HepG2 (cell line): ENCODE results near the gene SLC25A17. TPM values are rescaled to one million over a fixed set of nuclear protein-coding genes. Genes with fewer than 3 reads are reported as not detected.

Experiments
- AGO2 ChIP-seq: fragments of 200-400 bp; formaldehyde crosslinking; optimal IDR thresholded peaks from 2 replicates; pipeline ENCODE3; 2017; ENCODE audit warnings: mild to moderate bottlenecking, low read depth, low read length, moderate library complexity
- AKAP8 ChIP-seq: sonication (generic); formaldehyde crosslinking; IDR thresholded peaks from 2 replicates; pipeline ENCODE4 v1.5.1; 2020; ENCODE audit warnings: mild to moderate bottlenecking, missing genetic modification reagents
- CENPX ChIP-seq: sonication (generic); formaldehyde crosslinking; IDR thresholded peaks from 2 replicates; pipeline ENCODE4 v1.9.0; 2021; ENCODE audit warnings: mild to moderate bottlenecking, missing genetic modification reagents, moderate library complexity
- KDM5A ChIP-seq: fragments of 200-600 bp; sonication (generic); IDR thresholded peaks from 2 replicates; pipeline ENCODE4 v1.7.0; 2018; ENCODE audit warnings: antibody characterized with exemption, mild to moderate bottlenecking, low read length, borderline replicate concordance
- MAFK ChIP-seq, 2 experiments: IDR thresholded peaks in 1 of 2; conservative IDR thresholded peaks in 1 of 2; 2 replicates each; pipeline ENCODE4 v1.6.1; 2011; ENCODE audit warnings: improper control_type of control experiment in 2 of 2, low read length in 2 of 2
- PCBP2 ChIP-seq: fragments of 200-400 bp; formaldehyde crosslinking; optimal IDR thresholded peaks from 2 replicates; pipeline ENCODE3; 2018; ENCODE audit warnings: low read length, low read depth; ENCODE audit not compliant: poor library complexity, severe bottlenecking
- RAD51 ChIP-seq: fragments of 450-650 bp; IDR thresholded peaks from 2 replicates; pipeline ENCODE4 v1.6.1; 2016; ENCODE audit warnings: borderline replicate concordance
- RBAK ChIP-seq: sonication (generic); formaldehyde crosslinking; IDR thresholded peaks from 2 replicates; pipeline ENCODE4 v1.5.1; 2020; ENCODE audit warnings: mild to moderate bottlenecking, missing genetic modification reagents
- RFX1 ChIP-seq: fragments of 450-650 bp; IDR thresholded peaks from 2 replicates; pipeline ENCODE4 v1.6.1; 2017
- SATB2 ChIP-seq: sonication (generic); formaldehyde crosslinking; IDR thresholded peaks from 2 replicates; pipeline ENCODE4 v1.5.0; 2020; ENCODE audit warnings: missing genetic modification reagents
- SETDB1 ChIP-seq: sonication (generic); formaldehyde crosslinking; IDR thresholded peaks from 2 replicates; pipeline ENCODE4 v1.5.1; 2020; ENCODE audit warnings: missing genetic modification reagents, mild to moderate bottlenecking, borderline replicate concordance
- U2AF2 ChIP-seq: fragments of 200-400 bp; formaldehyde crosslinking; IDR thresholded peaks from 2 replicates; pipeline ENCODE4 v1.6.1; 2017; ENCODE audit warnings: low read depth, mild to moderate bottlenecking, low read length
- ZFP37 ChIP-seq: sonication (generic); formaldehyde crosslinking; IDR thresholded peaks from 2 replicates; pipeline ENCODE4 v1.4.0; 2020; ENCODE audit warnings: missing genetic modification reagents, borderline replicate concordance
- ZMYM3 ChIP-seq: sonication (generic); formaldehyde crosslinking; IDR thresholded peaks from 2 replicates; pipeline ENCODE4 v1.5.1; 2020; ENCODE audit warnings: mild to moderate bottlenecking, missing genetic modification reagents
- ZNF335 ChIP-seq: sonication (generic); formaldehyde crosslinking; IDR thresholded peaks from 2 replicates; pipeline ENCODE4 v1.4.0; 2020; ENCODE audit warnings: missing genetic modification reagents
- ZNF354B ChIP-seq: sonication (generic); formaldehyde crosslinking; IDR thresholded peaks from 2 replicates; pipeline ENCODE4 v1.8.0; 2022; ENCODE audit warnings: mild to moderate bottlenecking, missing genetic modification reagents
- ZNF773 ChIP-seq: sonication (generic); formaldehyde crosslinking; IDR thresholded peaks from 2 replicates; pipeline ENCODE4 v1.4.0; 2020; ENCODE audit warnings: missing genetic modification reagents, borderline replicate concordance
- ZSCAN25 ChIP-seq: sonication (generic); formaldehyde crosslinking; IDR thresholded peaks from 2 replicates; pipeline ENCODE4 v1.8.0; 2022; ENCODE audit warnings: mild to moderate bottlenecking, missing genetic modification reagents
- polyA plus RNA-seq, 8 experiments: library from polyadenylated mRNA; depleted of rRNA in 3 of 8; stranded (reverse) in 7 of 8; unstranded in 1 of 8; fragments of >200 nt; fragmentation: Illumina TruSeq in 4 of 8; extraction: Trizol in 4 of 8; gene quantifications; 2 replicates each; pipeline versions ENCODE4 v1.2.1 to v1.2.3, GENCODE V29; 2011 to 2016; ENCODE audit warnings: low read depth in 4 of 8, missing spikeins in 1 of 8, mixed read lengths in 1 of 8; ENCODE audit not compliant: insufficient read depth in 1 of 8
- total RNA-seq, 5 experiments: library from RNA; depleted of rRNA; stranded (reverse); fragments of >200 nt; fragmentation: Illumina TruSeq; extraction: Trizol; gene quantifications; 2 replicates each; pipeline ENCODE4 v1.2.3, GENCODE V29; 2016; ENCODE audit warnings: low read depth in 1 of 5
- TF ChIP-seq, protein P1 (sequence below): sonication (generic); formaldehyde crosslinking; IDR thresholded peaks from 2 replicates; pipeline ENCODE4 v1.5.0; 2020; ENCODE audit warnings: mild to moderate bottlenecking, missing genetic modification reagents, borderline replicate concordance
- TF ChIP-seq, protein P2 (sequence below): IDR thresholded peaks from 2 replicates; pipeline ENCODE4 v1.6.1; 2016
- TF ChIP-seq, protein P3 (sequence below): sonication (generic); formaldehyde crosslinking; IDR thresholded peaks from 2 replicates; pipeline ENCODE4 v1.8.1; 2023; ENCODE audit warnings: mild to moderate bottlenecking, missing genetic modification reagents
- TF ChIP-seq, protein P4 (sequence below): sonication (generic); formaldehyde crosslinking; IDR thresholded peaks from 2 replicates; pipeline ENCODE4 v1.4.0; 2020; ENCODE audit warnings: missing genetic modification reagents

Gene SLC25A17
- total and polyA plus RNA-seq, 2 of the 13 experiments (the other 11 are each of a cell fraction or from before 2014, with no cell fraction given) = 15.7 to 27.9 TPM

DNA sequence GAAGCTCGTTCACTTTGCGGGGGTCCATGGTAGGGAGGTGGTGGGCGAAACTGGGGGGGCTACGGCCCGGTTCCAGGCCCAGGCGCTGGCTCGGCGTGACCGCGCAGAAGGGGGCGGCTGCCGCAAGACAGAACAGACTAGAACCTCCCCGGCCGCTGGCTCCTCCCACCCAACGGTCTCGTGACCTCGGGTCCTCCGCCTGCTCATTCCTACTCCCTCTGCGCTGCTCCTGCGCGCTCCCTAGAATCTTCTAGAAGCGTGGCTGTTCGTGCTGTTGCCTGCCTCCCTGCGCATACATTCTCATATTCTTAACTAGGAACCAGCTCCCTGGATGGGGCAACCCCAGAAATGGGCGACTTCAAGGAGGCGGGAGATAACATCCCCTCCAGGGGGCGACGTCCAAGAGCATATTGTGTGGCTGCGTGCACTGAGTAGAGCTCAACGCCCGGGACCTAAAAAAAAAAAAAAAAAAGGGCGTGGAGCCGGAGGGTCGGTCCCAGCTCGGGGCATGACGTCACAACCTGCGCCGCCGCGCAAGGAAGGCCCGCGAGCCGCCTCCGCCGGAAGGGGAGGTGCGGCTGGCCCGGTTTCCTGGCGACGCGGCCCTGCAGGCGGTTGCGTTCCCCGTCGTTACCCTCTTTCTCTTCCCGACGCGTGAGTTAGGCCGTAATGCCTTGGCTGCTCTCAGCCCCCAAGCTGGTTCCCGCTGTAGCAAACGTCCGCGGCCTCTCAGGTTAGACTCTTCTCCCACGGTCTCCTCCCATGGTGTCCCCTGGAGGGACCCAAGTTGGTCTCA lies 37.6 kb upstream of the SLC25A17 start, which contains the start of the genes ST13 and XPNPEP3 (continued):
- TF ChIP-seq, protein P1, sequence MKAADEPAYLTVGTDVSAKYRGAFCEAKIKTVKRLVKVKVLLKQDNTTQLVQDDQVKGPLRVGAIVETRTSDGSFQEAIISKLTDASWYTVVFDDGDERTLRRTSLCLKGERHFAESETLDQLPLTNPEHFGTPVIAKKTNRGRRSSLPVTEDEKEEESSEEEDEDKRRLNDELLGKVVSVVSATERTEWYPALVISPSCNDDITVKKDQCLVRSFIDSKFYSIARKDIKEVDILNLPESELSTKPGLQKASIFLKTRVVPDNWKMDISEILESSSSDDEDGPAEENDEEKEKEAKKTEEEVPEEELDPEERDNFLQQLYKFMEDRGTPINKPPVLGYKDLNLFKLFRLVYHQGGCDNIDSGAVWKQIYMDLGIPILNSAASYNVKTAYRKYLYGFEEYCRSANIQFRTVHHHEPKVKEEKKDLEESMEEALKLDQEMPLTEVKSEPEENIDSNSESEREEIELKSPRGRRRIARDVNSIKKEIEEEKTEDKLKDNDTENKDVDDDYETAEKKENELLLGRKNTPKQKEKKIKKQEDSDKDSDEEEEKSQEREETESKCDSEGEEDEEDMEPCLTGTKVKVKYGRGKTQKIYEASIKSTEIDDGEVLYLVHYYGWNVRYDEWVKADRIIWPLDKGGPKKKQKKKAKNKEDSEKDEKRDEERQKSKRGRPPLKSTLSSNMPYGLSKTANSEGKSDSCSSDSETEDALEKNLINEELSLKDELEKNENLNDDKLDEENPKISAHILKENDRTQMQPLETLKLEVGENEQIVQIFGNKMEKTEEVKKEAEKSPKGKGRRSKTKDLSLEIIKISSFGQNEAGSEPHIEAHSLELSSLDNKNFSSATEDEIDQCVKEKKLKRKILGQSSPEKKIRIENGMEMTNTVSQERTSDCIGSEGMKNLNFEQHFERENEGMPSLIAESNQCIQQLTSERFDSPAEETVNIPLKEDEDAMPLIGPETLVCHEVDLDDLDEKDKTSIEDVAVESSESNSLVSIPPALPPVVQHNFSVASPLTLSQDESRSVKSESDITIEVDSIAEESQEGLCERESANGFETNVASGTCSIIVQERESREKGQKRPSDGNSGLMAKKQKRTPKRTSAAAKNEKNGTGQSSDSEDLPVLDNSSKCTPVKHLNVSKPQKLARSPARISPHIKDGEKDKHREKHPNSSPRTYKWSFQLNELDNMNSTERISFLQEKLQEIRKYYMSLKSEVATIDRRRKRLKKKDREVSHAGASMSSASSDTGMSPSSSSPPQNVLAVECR (CRISPR knock-in tag) = peak; percentile 88; the same call in 1 of the 2 replicates
- TF ChIP-seq MAFK (conservative IDR thresholded peaks at IDR 0.05 in 1 of 2, IDR thresholded peaks at IDR 0.05 in 1 of 2; ENCODE audit: low read length in 2 of 2) (no peak), ZNF335 (CRISPR knock-in tag) (peak; percentile 100), AGO2 (peak; percentile 32), PCBP2 (no peak), AKAP8 (CRISPR knock-in tag) (no peak), ZSCAN25 (CRISPR knock-in tag) (peak; percentile 65; the same call in 1 of the 2 replicates), ZNF354B (no peak), KDM5A (peak; percentile 55; the same call in 1 of the 2 replicates), RBAK (CRISPR knock-in tag) (no peak), ZMYM3 (CRISPR knock-in tag) (no peak), SATB2 (CRISPR knock-in tag) (no peak; the same call in 1 of the 2 replicates), ZFP37 (CRISPR knock-in tag) (peak; percentile 31; the same call in 1 of the 2 replicates), RFX1 (peak; percentile 65; the same call in 1 of the 2 replicates), U2AF2 (no peak), CENPX (CRISPR knock-in tag) (no peak), ZNF773 (0 out of 2 replicates have a peak, but pooled peaks have one; percentile 58), SETDB1 (no peak), RAD51 (peak; percentile 50)
- TF ChIP-seq, protein P2, sequence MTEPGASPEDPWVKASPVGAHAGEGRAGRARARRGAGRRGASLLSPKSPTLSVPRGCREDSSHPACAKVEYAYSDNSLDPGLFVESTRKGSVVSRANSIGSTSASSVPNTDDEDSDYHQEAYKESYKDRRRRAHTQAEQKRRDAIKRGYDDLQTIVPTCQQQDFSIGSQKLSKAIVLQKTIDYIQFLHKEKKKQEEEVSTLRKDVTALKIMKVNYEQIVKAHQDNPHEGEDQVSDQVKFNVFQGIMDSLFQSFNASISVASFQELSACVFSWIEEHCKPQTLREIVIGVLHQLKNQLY (CRISPR knock-in tag) = peak; percentile 11; the same call in 1 of the 2 replicates
- TF ChIP-seq, protein P3, sequence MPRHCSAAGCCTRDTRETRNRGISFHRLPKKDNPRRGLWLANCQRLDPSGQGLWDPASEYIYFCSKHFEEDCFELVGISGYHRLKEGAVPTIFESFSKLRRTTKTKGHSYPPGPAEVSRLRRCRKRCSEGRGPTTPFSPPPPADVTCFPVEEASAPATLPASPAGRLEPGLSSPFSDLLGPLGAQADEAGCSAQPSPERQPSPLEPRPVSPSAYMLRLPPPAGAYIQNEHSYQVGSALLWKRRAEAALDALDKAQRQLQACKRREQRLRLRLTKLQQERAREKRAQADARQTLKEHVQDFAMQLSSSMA (CRISPR knock-in tag) = peak; percentile 29
- TF ChIP-seq, protein P4, sequence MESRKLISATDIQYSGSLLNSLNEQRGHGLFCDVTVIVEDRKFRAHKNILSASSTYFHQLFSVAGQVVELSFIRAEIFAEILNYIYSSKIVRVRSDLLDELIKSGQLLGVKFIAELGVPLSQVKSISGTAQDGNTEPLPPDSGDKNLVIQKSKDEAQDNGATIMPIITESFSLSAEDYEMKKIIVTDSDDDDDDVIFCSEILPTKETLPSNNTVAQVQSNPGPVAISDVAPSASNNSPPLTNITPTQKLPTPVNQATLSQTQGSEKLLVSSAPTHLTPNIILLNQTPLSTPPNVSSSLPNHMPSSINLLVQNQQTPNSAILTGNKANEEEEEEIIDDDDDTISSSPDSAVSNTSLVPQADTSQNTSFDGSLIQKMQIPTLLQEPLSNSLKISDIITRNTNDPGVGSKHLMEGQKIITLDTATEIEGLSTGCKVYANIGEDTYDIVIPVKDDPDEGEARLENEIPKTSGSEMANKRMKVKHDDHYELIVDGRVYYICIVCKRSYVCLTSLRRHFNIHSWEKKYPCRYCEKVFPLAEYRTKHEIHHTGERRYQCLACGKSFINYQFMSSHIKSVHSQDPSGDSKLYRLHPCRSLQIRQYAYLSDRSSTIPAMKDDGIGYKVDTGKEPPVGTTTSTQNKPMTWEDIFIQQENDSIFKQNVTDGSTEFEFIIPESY (CRISPR knock-in tag) = no peak
